Measurements from ENCODE around the gene ZNF333.

The ZNF333 gene

GRCh38 chr19:14669940-14670339 lies 19.9 kb upstream of the ZNF333 start:
- no peak for DNase-seq (ENCODE audit: insufficient read length, low spot score)
- FAIRE-seq = no peak
- TF ChIP-seq SPI1 (IDR thresholded peaks at IDR 0.05; ENCODE audit: low read depth, low read length) (no peak), POLR2AphosphoS5 (IDR thresholded peaks at IDR 0.05; ENCODE audit: low read depth, low read length) (no peak), PAX5 (IDR thresholded peaks at IDR 0.05; ENCODE audit: insufficient read depth, low read length, severe bottlenecking) (no peak), TAF1 (IDR thresholded peaks at IDR 0.05; ENCODE audit: low read depth, low read length) (no peak), POLR2A (IDR thresholded peaks at IDR 0.05; ENCODE audit: low read depth, low read length) (no peak), POU2F2 (IDR thresholded peaks at IDR 0.05; ENCODE audit: low read depth, low read length) (no peak)

DNA sequence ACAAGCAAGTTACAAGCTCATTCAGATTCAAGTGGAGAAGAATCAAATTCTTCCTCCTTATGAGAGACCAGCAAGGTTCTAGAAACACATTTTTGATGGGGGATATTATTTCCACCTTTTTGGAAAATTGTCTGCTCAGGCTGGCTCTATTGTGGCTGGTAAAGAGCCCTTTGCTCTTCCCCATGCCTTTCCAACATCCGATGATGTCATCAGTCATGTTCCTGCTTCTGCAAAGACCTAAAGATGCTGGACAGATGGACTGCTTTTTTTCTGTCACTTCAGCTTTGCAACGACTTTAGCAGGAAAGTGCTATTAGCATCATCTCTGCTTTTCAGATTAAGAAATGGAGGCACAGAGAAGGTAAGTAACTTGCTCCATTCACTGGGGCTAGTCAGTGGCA lies 19.4 kb upstream of the ZNF333 start:
- peak; percentile 35 for FAIRE-seq
- TF ChIP-seq POLR2AphosphoS5 (IDR thresholded peaks at IDR 0.05; ENCODE audit: low read depth, low read length) (no peak), SPI1 (IDR thresholded peaks at IDR 0.05; ENCODE audit: low read depth, low read length) (no peak), POLR2A (IDR thresholded peaks at IDR 0.05; ENCODE audit: low read depth, low read length) (no peak), PAX5 (IDR thresholded peaks at IDR 0.05; ENCODE audit: insufficient read depth, low read length, severe bottlenecking) (no peak), TAF1 (IDR thresholded peaks at IDR 0.05; ENCODE audit: low read depth, low read length) (no peak), POU2F2 (IDR thresholded peaks at IDR 0.05; ENCODE audit: low read depth, low read length) (no peak)
- no peak for DNase-seq (ENCODE audit: insufficient read length, low spot score)

GRCh38 chr19:14672188-14672872 lies 17.5 kb upstream of the ZNF333 start:
- DNase-seq (ENCODE audit: insufficient read length, low spot score) = no peak
- peak; percentile 51 for FAIRE-seq
- TF ChIP-seq PAX5 (IDR thresholded peaks at IDR 0.05; ENCODE audit: insufficient read depth, low read length, severe bottlenecking) = no peak
- TF ChIP-seq SPI1 (IDR thresholded peaks at IDR 0.05; ENCODE audit: low read depth, low read length) = peak; percentile 41; the same call in 1 of the 2 replicates

DNA sequence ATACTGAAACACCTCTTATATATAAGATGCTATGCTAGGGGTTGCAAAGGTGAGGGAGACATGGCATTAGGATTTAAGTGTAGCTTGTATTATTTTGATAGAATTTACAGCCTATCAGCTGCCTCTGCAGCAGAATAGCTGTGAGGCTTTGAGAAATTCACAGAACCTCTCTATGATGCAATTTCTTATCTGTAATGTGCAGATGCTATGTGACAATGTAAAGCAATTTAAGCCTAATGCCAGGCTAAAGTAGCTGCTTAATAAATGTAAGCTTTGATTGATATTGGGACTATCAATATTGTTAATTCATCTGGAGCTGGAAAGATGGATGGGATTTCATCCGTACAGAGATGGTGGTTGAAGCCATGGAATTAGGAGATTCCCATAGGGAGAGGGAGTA lies 16.8 kb upstream of the ZNF333 start:
- TF ChIP-seq POLR2A (IDR thresholded peaks at IDR 0.05; ENCODE audit: low read depth, low read length) = no peak
- TF ChIP-seq POLR2AphosphoS5 (IDR thresholded peaks at IDR 0.05; ENCODE audit: low read depth, low read length) = no peak
- TF ChIP-seq TAF1 (IDR thresholded peaks at IDR 0.05; ENCODE audit: low read depth, low read length) = no peak
- no peak for TF ChIP-seq POU2F2 (IDR thresholded peaks at IDR 0.05; ENCODE audit: low read depth, low read length)
- no peak for TF ChIP-seq PAX5 (IDR thresholded peaks at IDR 0.05; ENCODE audit: insufficient read depth, low read length, severe bottlenecking)
- TF ChIP-seq SPI1 (IDR thresholded peaks at IDR 0.05; ENCODE audit: low read depth, low read length) = no peak
- no peak for FAIRE-seq
- no peak for DNase-seq (ENCODE audit: insufficient read length, low spot score)

GRCh38 chr19:14674764-14675163 lies 15.1 kb upstream of the ZNF333 start, which contains the start of gene ADGRE3:
Gene ADGRE3 (minus strand): TSS chr19:14674844. CDS start chr19:14674770, 74 bp downstream.
- FAIRE-seq = peak; percentile 66
- no peak for DNase-seq (ENCODE audit: insufficient read length, low spot score)
- TF ChIP-seq SPI1 (IDR thresholded peaks at IDR 0.05; ENCODE audit: low read depth, low read length) (no peak; the same call in 1 of the 2 replicates), POU2F2 (IDR thresholded peaks at IDR 0.05; ENCODE audit: low read depth, low read length) (no peak), PAX5 (IDR thresholded peaks at IDR 0.05; ENCODE audit: insufficient read depth, low read length, severe bottlenecking) (no peak), POLR2A (IDR thresholded peaks at IDR 0.05; ENCODE audit: low read depth, low read length) (no peak), TAF1 (IDR thresholded peaks at IDR 0.05; ENCODE audit: low read depth, low read length) (no peak), POLR2AphosphoS5 (IDR thresholded peaks at IDR 0.05; ENCODE audit: low read depth, low read length) (no peak)

DNA sequence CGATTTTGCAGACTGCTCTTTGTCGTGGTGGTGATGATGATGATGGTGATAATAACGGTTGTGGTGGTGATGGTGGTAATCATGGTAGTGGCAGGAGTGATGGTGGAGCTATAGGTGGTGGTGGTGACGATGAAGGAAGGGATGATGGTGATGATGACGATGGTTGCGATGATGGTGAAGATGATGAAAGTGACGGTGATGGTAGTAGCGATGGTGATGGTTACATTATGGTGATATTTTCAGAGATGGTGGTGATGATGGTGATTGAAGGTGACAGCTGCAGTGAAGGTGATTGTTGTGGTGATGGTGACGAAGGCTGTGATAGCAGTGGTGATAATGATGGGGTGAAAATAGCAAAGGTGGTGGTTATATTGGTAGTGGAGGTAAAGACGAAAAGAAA lies 13.1 kb upstream of the ZNF333 start:
- DNase-seq (ENCODE audit: insufficient read length, low spot score) (no peak), FAIRE-seq (peak; percentile 59)
- TF ChIP-seq POU2F2 (IDR thresholded peaks at IDR 0.05; ENCODE audit: low read depth, low read length) (no peak), POLR2AphosphoS5 (IDR thresholded peaks at IDR 0.05; ENCODE audit: low read depth, low read length) (no peak), POLR2A (IDR thresholded peaks at IDR 0.05; ENCODE audit: low read depth, low read length) (no peak), SPI1 (IDR thresholded peaks at IDR 0.05; ENCODE audit: low read depth, low read length) (no peak), TAF1 (IDR thresholded peaks at IDR 0.05; ENCODE audit: low read depth, low read length) (no peak), PAX5 (IDR thresholded peaks at IDR 0.05; ENCODE audit: insufficient read depth, low read length, severe bottlenecking) (no peak)

DNA sequence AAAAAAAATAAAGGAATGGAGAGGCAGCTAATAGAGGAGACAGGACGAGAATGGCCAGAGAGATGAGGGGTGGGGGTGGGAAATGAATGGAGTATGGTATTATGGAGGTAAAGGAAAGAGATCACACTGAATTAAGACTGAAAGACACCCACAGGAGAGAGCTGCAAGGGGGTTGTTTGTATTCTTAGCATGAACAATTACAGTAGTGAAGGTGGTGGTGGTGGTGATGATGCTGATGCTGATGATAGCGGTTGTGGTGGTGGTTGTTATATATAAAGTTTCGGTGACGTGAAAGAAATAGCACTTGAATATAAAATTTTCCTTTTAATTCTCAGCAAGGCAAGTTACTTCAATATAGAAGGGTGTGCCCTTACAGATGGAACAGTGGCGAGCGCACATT lies 12.4 kb upstream of the ZNF333 start:
- no peak for TF ChIP-seq POLR2AphosphoS5 (IDR thresholded peaks at IDR 0.05; ENCODE audit: low read depth, low read length)
- no peak for TF ChIP-seq PAX5 (IDR thresholded peaks at IDR 0.05; ENCODE audit: insufficient read depth, low read length, severe bottlenecking)
- no peak for TF ChIP-seq POLR2A (IDR thresholded peaks at IDR 0.05; ENCODE audit: low read depth, low read length)
- TF ChIP-seq POU2F2 (IDR thresholded peaks at IDR 0.05; ENCODE audit: low read depth, low read length) = no peak
- TF ChIP-seq TAF1 (IDR thresholded peaks at IDR 0.05; ENCODE audit: low read depth, low read length) = no peak
- TF ChIP-seq SPI1 (IDR thresholded peaks at IDR 0.05; ENCODE audit: low read depth, low read length) = no peak
- FAIRE-seq (no peak), DNase-seq (ENCODE audit: insufficient read length, low spot score) (no peak)

- DNase-seq (ENCODE audit: insufficient read length, low spot score) (no peak), FAIRE-seq (peak; percentile 23)
- TF ChIP-seq SPI1 (IDR thresholded peaks at IDR 0.05; ENCODE audit: low read depth, low read length) = no peak
- TF ChIP-seq POU2F2 (IDR thresholded peaks at IDR 0.05; ENCODE audit: low read depth, low read length) = no peak
- no peak for TF ChIP-seq POLR2A (IDR thresholded peaks at IDR 0.05; ENCODE audit: low read depth, low read length)
- TF ChIP-seq POLR2AphosphoS5 (IDR thresholded peaks at IDR 0.05; ENCODE audit: low read depth, low read length) = no peak
- no peak for TF ChIP-seq TAF1 (IDR thresholded peaks at IDR 0.05; ENCODE audit: low read depth, low read length)
- TF ChIP-seq PAX5 (IDR thresholded peaks at IDR 0.05; ENCODE audit: insufficient read depth, low read length, severe bottlenecking) = no peak
Observed at GRCh38 chr19:14678199-14678598, 11.6 kb upstream of the ZNF333 start.

GRCh38 chr19:14682084-14682483 lies 7.8 kb upstream of the ZNF333 start:
- no peak for FAIRE-seq
- no peak for TF ChIP-seq PAX5 (IDR thresholded peaks at IDR 0.05; ENCODE audit: insufficient read depth, low read length, severe bottlenecking)
- no peak for TF ChIP-seq POLR2AphosphoS5 (IDR thresholded peaks at IDR 0.05; ENCODE audit: low read depth, low read length)
- TF ChIP-seq SPI1 (IDR thresholded peaks at IDR 0.05; ENCODE audit: low read depth, low read length) = no peak
- no peak for TF ChIP-seq POLR2A (IDR thresholded peaks at IDR 0.05; ENCODE audit: low read depth, low read length)
- no peak for TF ChIP-seq TAF1 (IDR thresholded peaks at IDR 0.05; ENCODE audit: low read depth, low read length)
- TF ChIP-seq POU2F2 (IDR thresholded peaks at IDR 0.05; ENCODE audit: low read depth, low read length) = no peak
- DNase-seq (ENCODE audit: insufficient read length, low spot score) = no peak
